Body of pancreas (tissue), 4 donors: Measurements from ENCODE around the gene ANKRD30A.

ENCODE experiments used
- POLR2A ChIP-seq, 3 donors: fragments of 450-650 bp; IDR thresholded peaks; one replicate each; pipeline ENCODE4 v1.6.1; 2016; ENCODE audit warnings: antibody characterized with exemption in 3 of 3, mild to moderate bottlenecking in 2 of 3
- TF ChIP-seq, protein P1 (sequence below), 7 experiments: fragments of 450-650 bp in 4 of 7; fragments of 200-600 bp in 3 of 7; sonication (generic) in 3 of 7; IDR thresholded peaks; one replicate each; pipeline ENCODE4 v1.5.1; 2016 to 2019; ENCODE audit warnings: antibody characterized with exemption in 7 of 7

GRCh38 chr10:37125921-37126320, 523 bp downstream of the ANKRD30A start:
- no peak for TF ChIP-seq POLR2A (IDR thresholded peaks at IDR 0.05)
- TF ChIP-seq, protein P1, sequence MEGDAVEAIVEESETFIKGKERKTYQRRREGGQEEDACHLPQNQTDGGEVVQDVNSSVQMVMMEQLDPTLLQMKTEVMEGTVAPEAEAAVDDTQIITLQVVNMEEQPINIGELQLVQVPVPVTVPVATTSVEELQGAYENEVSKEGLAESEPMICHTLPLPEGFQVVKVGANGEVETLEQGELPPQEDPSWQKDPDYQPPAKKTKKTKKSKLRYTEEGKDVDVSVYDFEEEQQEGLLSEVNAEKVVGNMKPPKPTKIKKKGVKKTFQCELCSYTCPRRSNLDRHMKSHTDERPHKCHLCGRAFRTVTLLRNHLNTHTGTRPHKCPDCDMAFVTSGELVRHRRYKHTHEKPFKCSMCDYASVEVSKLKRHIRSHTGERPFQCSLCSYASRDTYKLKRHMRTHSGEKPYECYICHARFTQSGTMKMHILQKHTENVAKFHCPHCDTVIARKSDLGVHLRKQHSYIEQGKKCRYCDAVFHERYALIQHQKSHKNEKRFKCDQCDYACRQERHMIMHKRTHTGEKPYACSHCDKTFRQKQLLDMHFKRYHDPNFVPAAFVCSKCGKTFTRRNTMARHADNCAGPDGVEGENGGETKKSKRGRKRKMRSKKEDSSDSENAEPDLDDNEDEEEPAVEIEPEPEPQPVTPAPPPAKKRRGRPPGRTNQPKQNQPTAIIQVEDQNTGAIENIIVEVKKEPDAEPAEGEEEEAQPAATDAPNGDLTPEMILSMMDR (IDR thresholded peaks at IDR 0.05), result no peak
